Prostate gland (tissue), 2 donors: ENCODE measurements around the gene DMRTC1B.
"Not testable (repeated sequence)": the region's sequence is repeated elsewhere in the genome, so short reads cannot be mapped to it uniquely, and the experiment has no call there.

Experiments used
- POLR2AphosphoS5 ChIP-seq: sonication (generic); formaldehyde crosslinking; IDR thresholded peaks from one replicate; pipeline ENCODE4 v1.6.1; 2017; ENCODE audit warnings: antibody characterized with exemption
- TF ChIP-seq, protein P1 (sequence below), 4 experiments: fragments of 200-600 bp in 2 of 4; fragments of 450-650 bp in 2 of 4; sonication (generic) in 2 of 4; IDR thresholded peaks; 1 replicate in 3 of 4; 2 replicates in 1 of 4; pipeline ENCODE4 v1.5.1; 2016 to 2019; ENCODE audit warnings: antibody characterized with exemption in 4 of 4, mild to moderate bottlenecking in 2 of 4, moderate library complexity in 2 of 4

DNA sequence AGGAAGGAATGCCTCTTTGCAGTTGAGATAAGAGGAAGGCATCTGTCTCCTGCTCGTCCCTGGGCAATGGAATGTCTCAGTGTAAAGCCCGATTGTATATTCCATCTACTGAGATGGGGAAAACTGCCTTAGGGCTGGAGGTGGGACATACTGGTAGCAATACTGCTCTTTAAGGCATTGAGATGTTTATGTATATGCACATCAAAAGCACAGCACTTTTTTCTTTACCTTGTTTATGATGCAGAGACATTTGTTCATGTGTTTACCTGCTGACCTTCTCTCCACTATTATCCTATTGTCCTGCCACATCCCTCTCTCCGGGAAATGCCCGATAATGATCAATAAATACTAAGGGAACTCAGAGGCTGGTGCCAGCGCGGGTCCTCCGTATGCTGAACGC is 43.1 kb upstream of the DMRTC1B start:
- TF ChIP-seq, protein P1, sequence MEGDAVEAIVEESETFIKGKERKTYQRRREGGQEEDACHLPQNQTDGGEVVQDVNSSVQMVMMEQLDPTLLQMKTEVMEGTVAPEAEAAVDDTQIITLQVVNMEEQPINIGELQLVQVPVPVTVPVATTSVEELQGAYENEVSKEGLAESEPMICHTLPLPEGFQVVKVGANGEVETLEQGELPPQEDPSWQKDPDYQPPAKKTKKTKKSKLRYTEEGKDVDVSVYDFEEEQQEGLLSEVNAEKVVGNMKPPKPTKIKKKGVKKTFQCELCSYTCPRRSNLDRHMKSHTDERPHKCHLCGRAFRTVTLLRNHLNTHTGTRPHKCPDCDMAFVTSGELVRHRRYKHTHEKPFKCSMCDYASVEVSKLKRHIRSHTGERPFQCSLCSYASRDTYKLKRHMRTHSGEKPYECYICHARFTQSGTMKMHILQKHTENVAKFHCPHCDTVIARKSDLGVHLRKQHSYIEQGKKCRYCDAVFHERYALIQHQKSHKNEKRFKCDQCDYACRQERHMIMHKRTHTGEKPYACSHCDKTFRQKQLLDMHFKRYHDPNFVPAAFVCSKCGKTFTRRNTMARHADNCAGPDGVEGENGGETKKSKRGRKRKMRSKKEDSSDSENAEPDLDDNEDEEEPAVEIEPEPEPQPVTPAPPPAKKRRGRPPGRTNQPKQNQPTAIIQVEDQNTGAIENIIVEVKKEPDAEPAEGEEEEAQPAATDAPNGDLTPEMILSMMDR (IDR thresholded peaks at IDR 0.05), result not testable (repeated sequence)
- TF ChIP-seq POLR2AphosphoS5, result not testable (repeated sequence)
